NCI-H1092 treated with DMSO at 0.1 percent for 48 hours (cell line): ENCODE measurements around the gene INHBC.
"Not testable (repeated sequence)": the region's sequence is repeated elsewhere in the genome, so short reads cannot be mapped to it uniquely, and the experiment has no call there.

ENCODE experiments used
- DNase-seq: peaks from one replicate; lab custom pipeline; 2025; lab: John Stamatoyannopoulos, UW

The INHBC gene

DNA sequence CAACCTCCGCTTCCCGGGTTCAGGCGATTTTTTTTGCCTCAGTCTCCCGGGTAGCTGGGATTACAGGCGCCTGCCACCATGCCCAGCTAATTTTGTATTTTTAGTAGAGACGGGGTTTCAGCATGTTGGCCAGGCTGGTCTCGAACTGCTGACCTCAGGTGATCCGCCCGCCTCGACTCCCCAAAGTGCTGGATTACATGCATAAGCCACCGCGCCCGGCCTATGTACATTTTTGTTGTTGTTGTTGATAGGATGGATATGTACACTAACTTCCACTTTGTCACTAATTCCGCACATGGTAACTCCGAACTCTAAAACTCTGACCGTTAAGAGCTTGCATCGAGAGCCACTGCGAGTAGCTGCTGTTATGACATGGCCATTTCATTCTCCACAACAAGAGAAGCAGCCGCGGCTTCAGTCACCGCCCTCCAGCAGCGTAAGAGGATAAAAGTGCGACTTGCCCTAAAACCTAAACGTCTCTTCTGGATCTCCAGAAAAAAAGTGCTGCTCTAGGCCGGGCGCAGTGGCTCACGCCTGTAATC, 52.5 kb downstream of the INHBC start:
- DNase-seq, result no peak

DNA sequence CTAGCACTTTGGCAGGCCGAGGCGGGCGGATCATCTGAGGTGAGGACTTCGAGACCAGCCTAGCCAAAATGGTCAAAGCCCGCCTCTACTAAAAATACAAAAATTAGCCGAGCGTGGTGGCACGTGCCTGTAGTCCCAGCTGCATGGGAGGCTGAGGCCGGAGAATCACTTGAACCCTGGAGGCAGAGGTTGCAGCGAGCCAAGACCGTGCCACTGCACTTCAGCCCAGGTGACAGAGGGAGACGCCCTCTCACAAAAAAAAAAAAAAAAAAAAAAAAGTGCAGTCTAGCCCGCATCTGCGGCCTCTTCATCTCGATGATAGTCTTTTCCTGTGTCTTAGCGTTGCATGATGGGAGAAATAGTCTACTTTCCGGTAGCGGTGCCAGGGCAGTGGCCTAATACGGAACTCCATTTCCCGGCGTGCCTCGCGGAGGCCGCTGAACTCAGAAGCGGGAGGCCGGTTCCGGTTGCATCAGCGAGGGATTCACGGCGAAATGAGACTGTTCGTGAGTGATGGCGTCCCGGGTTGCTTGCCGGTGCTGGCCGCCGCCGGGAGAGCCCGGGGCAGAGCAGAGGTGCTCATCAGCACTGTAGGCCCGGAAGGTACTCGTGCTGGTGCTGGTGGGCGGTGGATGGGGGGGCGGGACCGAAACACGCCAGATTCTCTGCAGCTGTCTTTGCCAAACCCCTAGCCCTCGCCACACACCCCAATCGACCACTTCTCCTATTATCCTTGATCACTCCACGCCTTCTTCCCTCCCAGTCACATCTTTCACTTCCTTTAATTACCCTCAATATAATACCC, 53.2 kb downstream of the INHBC start, which contains the start of gene MARS1:
Gene MARS1 (plus strand): TSS at position 472 of the 805 bp plus-strand sequence. CDS start 23 bp downstream, at position 495.
- peak; percentile 93 for DNase-seq

DNA sequence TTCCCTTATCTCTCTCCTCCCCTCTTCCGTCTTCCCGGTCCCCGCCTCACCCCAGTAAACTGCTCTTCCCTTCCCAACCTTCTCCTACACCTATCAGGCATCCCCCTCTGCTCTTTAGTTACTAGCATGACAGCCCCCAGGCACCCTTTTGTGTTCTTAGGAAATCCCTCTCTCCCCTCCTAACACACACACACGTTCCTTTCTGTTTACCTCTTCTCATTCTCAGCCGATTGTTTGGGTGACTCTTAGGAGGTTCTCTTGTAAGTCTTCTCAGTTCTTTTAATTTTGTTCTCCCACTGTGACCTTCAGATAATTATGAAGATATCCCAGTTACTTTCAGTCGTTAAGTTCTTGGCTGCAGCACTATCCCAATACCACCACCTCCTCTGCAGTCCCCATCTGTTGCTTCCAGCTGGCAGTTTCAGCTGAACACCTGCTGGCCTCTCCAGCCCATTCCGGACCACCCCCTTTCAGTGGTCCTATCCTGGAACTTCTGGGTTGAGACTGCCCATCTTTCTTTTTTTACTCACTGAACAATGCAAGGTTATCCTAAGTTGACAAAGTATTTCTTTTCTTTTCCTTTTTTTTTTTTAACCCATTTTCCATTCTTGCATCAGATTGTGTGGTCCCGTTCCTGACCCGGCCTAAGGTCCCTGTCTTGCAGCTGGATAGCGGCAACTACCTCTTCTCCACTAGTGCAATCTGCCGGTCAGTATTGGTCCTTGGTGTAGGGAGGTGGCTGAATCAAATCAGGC, 54.0 kb downstream of the INHBC start:
- no peak for DNase-seq

DNA sequence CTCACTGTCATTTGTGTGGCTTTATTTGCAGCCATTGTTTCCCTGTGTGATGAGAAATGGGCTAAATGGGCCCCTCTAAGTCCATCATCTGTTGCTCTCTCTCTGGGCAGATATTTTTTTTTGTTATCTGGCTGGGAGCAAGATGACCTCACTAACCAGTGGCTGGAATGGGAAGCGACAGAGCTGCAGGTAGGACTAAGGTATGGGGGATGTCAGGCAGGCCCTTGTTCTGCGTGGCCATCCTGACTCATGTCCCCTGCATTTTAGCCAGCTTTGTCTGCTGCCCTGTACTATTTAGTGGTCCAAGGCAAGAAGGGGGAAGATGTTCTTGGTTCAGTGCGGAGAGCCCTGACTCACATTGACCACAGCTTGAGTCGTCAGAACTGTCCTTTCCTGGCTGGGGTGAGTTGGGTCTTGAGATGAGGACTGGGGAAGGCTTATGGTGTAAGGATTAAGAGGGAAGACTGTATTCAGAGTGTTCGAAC, 54.6 kb downstream of the INHBC start:
- DNase-seq, result no peak

DNA sequence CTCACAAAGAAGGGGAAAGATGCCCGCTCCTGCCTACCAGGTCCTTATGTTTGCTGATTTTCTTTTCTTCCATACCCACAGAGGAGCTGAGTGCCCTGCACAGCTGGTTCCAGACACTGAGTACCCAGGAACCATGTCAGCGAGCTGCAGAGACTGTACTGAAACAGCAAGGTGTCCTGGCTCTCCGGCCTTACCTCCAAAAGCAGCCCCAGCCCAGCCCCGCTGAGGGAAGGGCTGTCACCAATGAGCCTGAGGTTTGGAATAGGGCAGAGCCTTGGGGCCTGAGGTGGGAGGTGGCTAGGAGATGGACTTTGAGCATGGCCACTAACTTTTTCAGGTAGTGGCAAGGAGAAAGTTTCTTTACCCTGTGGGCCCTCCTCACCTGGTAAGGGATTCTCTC, 55.5 kb downstream of the INHBC start:
- DNase-seq, result no peak

DNA sequence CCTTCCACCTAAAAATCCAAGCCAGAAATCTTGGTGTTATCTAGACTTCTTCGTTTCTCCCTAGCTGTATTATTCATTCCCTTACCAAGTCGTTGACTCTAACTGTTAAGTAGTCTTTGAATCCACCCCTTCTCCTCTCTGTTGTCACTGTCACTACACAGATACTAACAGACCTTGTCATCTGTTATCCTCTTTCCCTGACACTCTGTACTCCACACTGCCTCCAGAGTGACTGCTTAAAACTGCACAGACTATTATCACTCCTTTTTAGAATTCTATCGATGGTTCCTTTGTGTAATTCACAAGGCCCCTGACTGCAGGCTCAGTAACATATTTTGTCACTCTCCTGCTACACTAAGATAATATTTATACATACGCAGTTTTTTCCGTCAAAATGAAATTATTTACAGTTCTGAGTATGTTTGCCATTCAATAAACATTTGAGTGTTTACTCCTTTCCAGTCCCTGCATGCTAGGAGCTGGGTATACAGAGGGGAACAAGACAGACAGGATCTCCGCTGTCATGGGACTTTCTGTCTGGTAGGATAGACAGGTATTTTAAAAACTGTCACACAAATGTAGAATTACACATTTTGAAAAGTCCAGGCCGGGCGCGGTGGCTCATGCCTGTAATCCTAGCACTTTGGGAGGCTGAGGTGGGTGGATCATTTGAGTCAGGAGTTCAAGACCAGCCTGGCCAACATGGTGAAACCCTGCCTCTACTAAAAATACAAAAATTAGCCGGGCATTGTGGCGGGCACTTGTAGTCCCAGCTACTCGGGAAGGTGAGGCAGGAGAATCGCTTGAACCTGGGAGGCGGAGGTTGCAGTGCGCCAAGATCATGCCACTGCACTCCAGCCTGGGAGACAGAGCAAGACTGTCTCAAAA, 57.1 kb downstream of the INHBC start:
- no peak for DNase-seq

DNA sequence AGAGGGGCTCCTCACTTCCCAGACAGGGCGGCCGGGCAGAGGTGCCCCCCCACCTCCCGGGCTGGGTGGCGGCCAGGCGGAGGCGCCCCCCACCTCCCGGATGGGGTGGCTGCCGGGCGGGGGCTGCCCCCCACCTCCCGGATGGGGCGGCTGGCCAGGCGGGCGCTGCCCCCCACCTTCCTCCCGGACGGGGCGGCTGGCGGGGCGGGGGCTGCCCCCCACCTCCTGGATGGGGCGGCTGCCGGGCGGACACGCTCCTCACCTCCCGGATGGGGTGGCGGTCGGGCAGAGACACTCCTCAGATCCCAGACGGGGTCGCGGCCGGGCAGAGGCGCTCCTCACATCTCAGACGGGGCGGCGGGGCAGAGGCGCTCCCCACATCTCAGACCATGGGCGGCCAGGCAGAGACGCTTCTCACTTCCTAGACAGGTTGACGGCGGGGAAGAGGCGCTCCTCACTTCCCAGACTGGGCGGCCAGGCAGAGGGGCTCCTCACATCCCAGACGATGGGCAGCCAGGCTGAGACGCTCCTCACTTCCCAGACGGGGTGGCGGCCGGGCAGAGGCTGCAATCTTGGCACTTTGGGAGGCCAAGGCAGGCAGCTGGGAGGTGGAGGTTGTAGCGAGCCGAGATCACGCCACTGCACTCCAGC, 60.6 kb downstream of the INHBC start:
- DNase-seq, result not testable (repeated sequence)

DNA sequence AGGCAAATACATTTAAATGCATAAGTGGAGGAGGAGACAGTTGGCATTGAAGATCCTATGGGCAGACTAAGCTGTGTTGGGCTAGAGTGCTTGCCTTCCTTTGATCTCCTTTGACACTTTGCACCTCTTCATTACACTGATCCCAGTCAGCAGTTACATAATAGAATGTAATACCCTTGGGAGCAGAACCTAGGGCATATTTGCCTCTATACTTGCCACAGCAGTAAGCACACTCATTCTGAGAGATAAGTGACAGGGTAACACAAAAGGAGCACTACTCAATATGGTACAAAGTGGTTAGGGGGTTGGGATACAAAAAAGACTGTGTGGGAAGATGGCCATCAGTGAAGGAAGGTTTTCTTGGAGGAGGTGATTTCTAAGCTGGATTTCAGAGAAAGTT, 62.2 kb downstream of the INHBC start:
- no peak for DNase-seq

DNA sequence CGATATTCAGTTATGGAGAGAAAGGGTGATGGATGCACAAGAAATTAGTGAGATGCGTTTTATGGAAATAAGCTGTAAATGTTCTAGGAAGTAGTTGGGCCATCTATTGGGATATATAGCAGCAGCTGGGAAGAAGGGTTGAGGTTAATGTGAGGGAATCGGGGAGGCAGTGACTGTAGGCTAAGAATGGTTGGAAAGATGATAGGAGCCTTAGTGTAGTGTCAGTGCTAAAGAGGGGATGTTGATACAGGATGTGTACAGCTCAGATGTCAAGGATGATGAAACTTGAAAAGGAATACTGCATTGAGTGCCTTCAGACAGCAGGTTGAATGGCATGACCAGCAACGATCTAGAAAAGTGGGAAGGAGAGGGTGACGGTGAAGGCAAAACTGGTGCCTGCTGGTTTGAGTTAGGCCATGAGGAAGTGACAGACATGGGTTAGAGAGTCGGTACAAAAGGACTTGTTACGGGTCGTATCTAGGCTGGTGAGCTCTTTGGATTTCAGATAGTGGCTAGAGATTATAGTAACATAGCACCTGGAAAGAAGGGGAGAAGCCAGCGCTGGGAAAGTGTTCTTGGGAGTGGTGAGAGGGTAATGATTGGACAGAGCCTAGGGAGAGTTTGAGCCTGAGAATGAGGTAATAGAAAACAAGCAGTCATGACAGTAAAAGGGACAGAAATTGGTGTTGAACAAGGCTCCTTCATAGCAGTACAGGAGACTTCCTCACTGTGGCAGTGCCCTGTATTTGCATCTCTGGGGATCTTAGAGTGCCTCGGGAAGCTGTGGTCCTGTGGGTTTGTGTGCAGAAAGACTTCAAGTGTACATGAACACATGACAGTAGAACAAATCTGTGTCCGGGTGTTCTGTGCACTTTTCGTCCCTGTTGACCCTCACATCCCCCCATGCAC, 62.9 kb downstream of the INHBC start:
- no peak for DNase-seq

DNA sequence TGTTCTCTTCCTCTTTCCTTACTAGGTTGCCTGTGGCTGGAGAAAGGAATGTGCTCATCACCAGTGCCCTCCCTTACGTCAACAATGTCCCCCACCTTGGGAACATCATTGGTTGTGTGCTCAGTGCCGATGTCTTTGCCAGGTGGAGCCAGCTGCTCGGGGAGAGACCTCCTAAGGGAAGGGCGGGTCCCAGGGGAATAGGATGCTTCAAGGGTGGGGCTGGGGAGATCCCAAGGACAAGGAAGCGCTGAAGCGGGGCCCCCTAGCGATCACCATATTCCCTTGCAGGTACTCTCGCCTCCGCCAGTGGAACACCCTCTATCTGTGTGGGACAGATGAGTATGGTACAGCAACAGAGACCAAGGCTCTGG, 63.5 kb downstream of the INHBC start:
- DNase-seq, result no peak

DNA sequence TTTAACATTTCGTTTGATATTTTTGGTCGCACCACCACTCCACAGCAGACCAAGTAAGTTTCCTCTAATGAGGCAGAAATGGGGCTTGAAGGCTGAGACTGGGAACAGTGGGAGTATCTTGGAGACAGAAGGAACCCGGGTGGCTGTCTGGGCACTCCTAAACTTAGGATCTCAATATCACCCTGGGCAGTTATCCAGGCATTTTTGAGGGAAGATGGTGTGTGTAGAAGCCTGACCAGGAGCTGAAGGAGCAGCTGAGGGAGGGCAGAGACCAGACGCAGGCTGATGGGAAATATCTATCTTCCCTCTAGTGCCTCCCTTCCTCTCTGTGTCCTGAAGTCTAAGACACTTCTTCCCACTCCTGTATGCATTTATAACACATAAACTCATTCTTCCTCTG, 64.0 kb downstream of the INHBC start:
- DNase-seq, result no peak

DNA sequence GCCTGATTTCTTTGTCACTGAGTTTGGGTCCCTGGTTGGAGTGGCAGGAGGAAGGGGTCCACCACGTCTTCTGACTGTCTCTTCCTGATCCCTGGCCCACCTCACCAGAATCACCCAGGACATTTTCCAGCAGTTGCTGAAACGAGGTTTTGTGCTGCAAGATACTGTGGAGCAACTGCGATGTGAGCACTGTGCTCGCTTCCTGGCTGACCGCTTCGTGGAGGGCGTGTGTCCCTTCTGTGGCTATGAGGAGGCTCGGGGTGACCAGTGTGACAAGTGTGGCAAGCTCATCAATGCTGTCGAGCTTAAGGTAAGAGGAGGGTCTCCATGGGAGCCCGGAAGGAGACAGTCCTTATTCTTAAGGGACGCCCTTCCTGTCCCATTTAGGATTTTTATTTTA, 65.6 kb downstream of the INHBC start:
- no peak for DNase-seq
